Measurements from ENCODE around the gene SLC38A1.

The SLC38A1 gene

GRCh38 chr12:46265734-46266133 is 3.1 kb downstream of the SLC38A1 start:
- H3K27me3 ChIP-seq (ENCODE audit: control insufficient read depth in 5 of 5, insufficient read depth in 4 of 5, low read length in 5 of 5) = peaks cover 9 to 28% (median 20%) of the 10 kb centered on the region in 5 donors
- H3K9me3 ChIP-seq (ENCODE audit: control insufficient read depth in 5 of 5, low read length in 5 of 5) = no peaks in the 10 kb centered on the region
- no peak overlapping the region for H3K9ac ChIP-seq (ENCODE audit: low read length in 5 of 5)
- no peak overlapping the region for H3K27ac ChIP-seq (ENCODE audit: low read depth, low read length)
- peaks cover 0 to 33% (median 30%) of the 10 kb centered on the region in 5 donors for H3K4me1 ChIP-seq (ENCODE audit: control insufficient read depth in 5 of 5, insufficient read depth in 5 of 5, low read length in 5 of 5)
- no peak overlapping the region for H3K4me3 ChIP-seq (ENCODE audit: low read depth in 1 of 5, low read length in 5 of 5)
- no peaks in the 10 kb centered on the region for H3K36me3 ChIP-seq (ENCODE audit: control insufficient read depth in 5 of 5, insufficient read depth in 5 of 5, low read length in 5 of 5)

- H3K9me3 ChIP-seq (ENCODE audit: control insufficient read depth in 5 of 5, low read length in 5 of 5) = no peaks in the 10 kb centered on the region
- no peaks in the 10 kb centered on the region for H3K36me3 ChIP-seq (ENCODE audit: control insufficient read depth in 5 of 5, insufficient read depth in 5 of 5, low read length in 5 of 5)
- peaks cover 9 to 28% (median 20%) of the 10 kb centered on the region in 5 donors for H3K27me3 ChIP-seq (ENCODE audit: control insufficient read depth in 5 of 5, insufficient read depth in 4 of 5, low read length in 5 of 5)
- H3K27ac ChIP-seq (ENCODE audit: low read depth, low read length) = no peak overlapping the region
- H3K4me3 ChIP-seq (ENCODE audit: low read depth in 1 of 5, low read length in 5 of 5) = no peak overlapping the region
- no peak overlapping the region for H3K9ac ChIP-seq (ENCODE audit: low read length in 5 of 5)
- H3K4me1 ChIP-seq (ENCODE audit: control insufficient read depth in 5 of 5, insufficient read depth in 5 of 5, low read length in 5 of 5) = peaks cover 0 to 33% (median 30%) of the 10 kb centered on the region in 5 donors
These were observed 3.7 kb downstream of the SLC38A1 start for GRCh38 chr12:46265102-46265501.

GRCh38 chr12:46264057-46264456 is 4.8 kb downstream of the SLC38A1 start:
- H3K27me3 ChIP-seq (ENCODE audit: control insufficient read depth in 5 of 5, insufficient read depth in 4 of 5, low read length in 5 of 5) = peaks cover 9 to 28% (median 20%) of the 10 kb centered on the region in 5 donors
- no peaks in the 10 kb centered on the region for H3K36me3 ChIP-seq (ENCODE audit: control insufficient read depth in 5 of 5, insufficient read depth in 5 of 5, low read length in 5 of 5)
- H3K9me3 ChIP-seq (ENCODE audit: control insufficient read depth in 5 of 5, low read length in 5 of 5) = no peaks in the 10 kb centered on the region
- no peak overlapping the region for H3K9ac ChIP-seq (ENCODE audit: low read length in 5 of 5)
- H3K27ac ChIP-seq (ENCODE audit: low read depth, low read length) = no peak overlapping the region
- H3K4me1 ChIP-seq (ENCODE audit: control insufficient read depth in 5 of 5, insufficient read depth in 5 of 5, low read length in 5 of 5) = peaks cover 0 to 24% (median 23%) of the 10 kb centered on the region in 5 donors
- H3K4me3 ChIP-seq (ENCODE audit: low read depth in 1 of 5, low read length in 5 of 5) = no peak overlapping the region

- Histone ChIP-seq H3K9ac (ENCODE audit: low read length in 5 of 5) (no peak overlapping the region), H3K4me1 (ENCODE audit: control insufficient read depth in 5 of 5, insufficient read depth in 5 of 5, low read length in 5 of 5) (peaks cover 0 to 17% (median 17%) of the 10 kb centered on the region in 5 donors), H3K4me3 (ENCODE audit: low read depth in 1 of 5, low read length in 5 of 5) (no peak overlapping the region), H3K9me3 (ENCODE audit: control insufficient read depth in 5 of 5, low read length in 5 of 5) (no peaks in the 10 kb centered on the region), H3K27ac (ENCODE audit: low read depth, low read length) (no peak overlapping the region), H3K27me3 (ENCODE audit: control insufficient read depth in 5 of 5, insufficient read depth in 4 of 5, low read length in 5 of 5) (peaks cover 4 to 21% (median 13%) of the 10 kb centered on the region in 5 donors), H3K36me3 (ENCODE audit: control insufficient read depth in 5 of 5, insufficient read depth in 5 of 5, low read length in 5 of 5) (no peaks in the 10 kb centered on the region)
These were observed 5.5 kb downstream of the SLC38A1 start for GRCh38 chr12:46263140-46264016.

- Histone ChIP-seq H3K36me3 (ENCODE audit: control insufficient read depth in 5 of 5, insufficient read depth in 5 of 5, low read length in 5 of 5) (no peaks in the 10 kb centered on the region), H3K27ac (ENCODE audit: low read depth, low read length) (no peak overlapping the region), H3K4me3 (ENCODE audit: low read depth in 1 of 5, low read length in 5 of 5) (no peak overlapping the region), H3K27me3 (ENCODE audit: control insufficient read depth in 5 of 5, insufficient read depth in 4 of 5, low read length in 5 of 5) (peaks cover 0 to 7% (median 0%) of the 10 kb centered on the region in 5 donors), H3K9ac (ENCODE audit: low read length in 5 of 5) (no peak overlapping the region), H3K4me1 (ENCODE audit: control insufficient read depth in 5 of 5, insufficient read depth in 5 of 5, low read length in 5 of 5) (peaks cover 0 to under 1% (median 0%) of the 10 kb centered on the region in 5 donors), H3K9me3 (ENCODE audit: control insufficient read depth in 5 of 5, low read length in 5 of 5) (no peaks in the 10 kb centered on the region)
These were observed 7.2 kb downstream of the SLC38A1 start for GRCh38 chr12:46261646-46262045.

- Histone ChIP-seq H3K27me3 (ENCODE audit: control insufficient read depth in 5 of 5, insufficient read depth in 4 of 5, low read length in 5 of 5) (peaks cover 0 to 7% (median 0%) of the 10 kb centered on the region in 5 donors), H3K27ac (ENCODE audit: low read depth, low read length) (no peak overlapping the region), H3K36me3 (ENCODE audit: control insufficient read depth in 5 of 5, insufficient read depth in 5 of 5, low read length in 5 of 5) (no peaks in the 10 kb centered on the region), H3K4me3 (ENCODE audit: low read depth in 1 of 5, low read length in 5 of 5) (no peak overlapping the region), H3K9ac (ENCODE audit: low read length in 5 of 5) (no peak overlapping the region), H3K9me3 (ENCODE audit: control insufficient read depth in 5 of 5, low read length in 5 of 5) (no peaks in the 10 kb centered on the region), H3K4me1 (ENCODE audit: control insufficient read depth in 5 of 5, insufficient read depth in 5 of 5, low read length in 5 of 5) (no peaks in the 10 kb centered on the region)
These were observed 7.8 kb downstream of the SLC38A1 start for GRCh38 chr12:46260913-46261476.

GRCh38 chr12:46260124-46260912 is 8.5 kb downstream of the SLC38A1 start:
- no peaks in the 10 kb centered on the region for H3K36me3 ChIP-seq (ENCODE audit: control insufficient read depth in 5 of 5, insufficient read depth in 5 of 5, low read length in 5 of 5)
- H3K4me3 ChIP-seq (ENCODE audit: low read depth in 1 of 5, low read length in 5 of 5) = no peak overlapping the region
- H3K4me1 ChIP-seq (ENCODE audit: control insufficient read depth in 5 of 5, insufficient read depth in 5 of 5, low read length in 5 of 5) = no peaks in the 10 kb centered on the region
- peaks cover 0 to 4% (median 0%) of the 10 kb centered on the region in 5 donors for H3K27me3 ChIP-seq (ENCODE audit: control insufficient read depth in 5 of 5, insufficient read depth in 4 of 5, low read length in 5 of 5)
- no peak overlapping the region for H3K27ac ChIP-seq (ENCODE audit: low read depth, low read length)
- H3K9me3 ChIP-seq (ENCODE audit: control insufficient read depth in 5 of 5, low read length in 5 of 5) = no peaks in the 10 kb centered on the region
- no peak overlapping the region for H3K9ac ChIP-seq (ENCODE audit: low read length in 5 of 5)

- Histone ChIP-seq H3K4me1 (ENCODE audit: control insufficient read depth in 5 of 5, insufficient read depth in 5 of 5, low read length in 5 of 5) (no peaks in the 10 kb centered on the region), H3K9me3 (ENCODE audit: control insufficient read depth in 5 of 5, low read length in 5 of 5) (no peaks in the 10 kb centered on the region), H3K27ac (ENCODE audit: low read depth, low read length) (no peak overlapping the region), H3K4me3 (ENCODE audit: low read depth in 1 of 5, low read length in 5 of 5) (no peak overlapping the region), H3K9ac (ENCODE audit: low read length in 5 of 5) (no peak overlapping the region), H3K27me3 (ENCODE audit: control insufficient read depth in 5 of 5, insufficient read depth in 4 of 5, low read length in 5 of 5) (no peaks in the 10 kb centered on the region), H3K36me3 (ENCODE audit: control insufficient read depth in 5 of 5, insufficient read depth in 5 of 5, low read length in 5 of 5) (no peaks in the 10 kb centered on the region)
These were observed 9.1 kb downstream of the SLC38A1 start for GRCh38 chr12:46259713-46260112.

- no peaks in the 10 kb centered on the region for H3K36me3 ChIP-seq (ENCODE audit: control insufficient read depth in 5 of 5, insufficient read depth in 5 of 5, low read length in 5 of 5)
- H3K4me3 ChIP-seq (ENCODE audit: low read depth in 1 of 5, low read length in 5 of 5) = no peak overlapping the region
- no peaks in the 10 kb centered on the region for H3K4me1 ChIP-seq (ENCODE audit: control insufficient read depth in 5 of 5, insufficient read depth in 5 of 5, low read length in 5 of 5)
- H3K9me3 ChIP-seq (ENCODE audit: control insufficient read depth in 5 of 5, low read length in 5 of 5) = no peaks in the 10 kb centered on the region
- H3K27me3 ChIP-seq (ENCODE audit: control insufficient read depth in 5 of 5, insufficient read depth in 4 of 5, low read length in 5 of 5) = no peaks in the 10 kb centered on the region
- no peak overlapping the region for H3K27ac ChIP-seq (ENCODE audit: low read depth, low read length)
- no peak overlapping the region for H3K9ac ChIP-seq (ENCODE audit: low read length in 5 of 5)
These were observed 9.8 kb downstream of the SLC38A1 start for GRCh38 chr12:46259071-46259470.

GRCh38 chr12:46258129-46258528 is 10.7 kb downstream of the SLC38A1 start:
- H3K27me3 ChIP-seq (ENCODE audit: control insufficient read depth in 5 of 5, insufficient read depth in 4 of 5, low read length in 5 of 5) = no peaks in the 10 kb centered on the region
- no peak overlapping the region for H3K27ac ChIP-seq (ENCODE audit: low read depth, low read length)
- no peaks in the 10 kb centered on the region for H3K9me3 ChIP-seq (ENCODE audit: control insufficient read depth in 5 of 5, low read length in 5 of 5)
- no peaks in the 10 kb centered on the region for H3K4me1 ChIP-seq (ENCODE audit: control insufficient read depth in 5 of 5, insufficient read depth in 5 of 5, low read length in 5 of 5)
- H3K36me3 ChIP-seq (ENCODE audit: control insufficient read depth in 5 of 5, insufficient read depth in 5 of 5, low read length in 5 of 5) = no peaks in the 10 kb centered on the region
- H3K4me3 ChIP-seq (ENCODE audit: low read depth in 1 of 5, low read length in 5 of 5) = no peak overlapping the region
- no peak overlapping the region for H3K9ac ChIP-seq (ENCODE audit: low read length in 5 of 5)

Data from subcutaneous abdominal adipose tissue (tissue), 5 donors.